ENCODE results near the gene TRIM56.

Gene TRIM56

DNA sequence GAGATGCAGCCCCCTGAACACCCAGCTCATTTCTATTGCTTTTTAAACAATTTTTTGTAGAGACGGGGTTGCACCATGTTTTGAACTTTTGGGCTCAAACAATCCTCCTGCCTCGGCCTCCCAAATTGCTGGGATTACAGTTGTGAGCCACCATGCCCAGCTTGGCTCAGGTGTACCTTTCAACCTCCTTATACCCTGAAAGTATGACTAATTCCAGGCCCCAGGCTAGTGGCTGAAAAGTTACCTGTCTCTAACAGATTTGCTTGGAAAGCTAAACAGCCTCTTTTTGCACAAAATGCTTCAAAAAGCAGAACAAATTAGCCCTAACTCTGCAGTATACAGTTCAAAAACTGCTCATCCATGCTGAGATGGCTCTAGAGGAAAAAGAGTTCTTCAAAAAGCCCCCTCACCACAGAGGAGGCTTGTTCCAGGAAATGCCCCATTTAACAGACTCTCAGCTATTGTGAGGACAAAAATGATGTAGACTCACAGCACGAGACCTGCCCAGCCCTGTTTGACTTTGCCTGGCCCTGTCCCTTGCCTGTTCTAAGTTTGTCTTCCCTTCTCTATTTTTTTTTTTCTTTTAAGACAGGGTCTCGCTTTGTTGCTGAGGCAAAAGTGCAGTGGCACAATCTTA lies 55.6 kb downstream of the TRIM56 start:
- ATAC-seq (ENCODE audit: low read depth), result no peak
- no peaks in the 10 kb centered on the region for H3K36me3 Mint-ChIP-seq
- DNase-seq (ENCODE audit: low spot score in 2 of 2), result no peak
- H3K9me3 Mint-ChIP-seq, result no peaks in the 10 kb centered on the region
- H3K27ac Mint-ChIP-seq, result no peak overlapping the region
- peaks cover 9% of the 10 kb centered on the region for H3K4me1 Mint-ChIP-seq
- peaks cover 24% of the 10 kb centered on the region for H3K27me3 Mint-ChIP-seq
- no peak overlapping the region for H3K4me3 Mint-ChIP-seq
